ENCODE data around the gene MEIS1.
"Not testable (repeated sequence)": the region's sequence is repeated elsewhere in the genome, so short reads cannot be mapped to it uniquely, and the experiment has no call there.

The MEIS1 gene

DNA sequence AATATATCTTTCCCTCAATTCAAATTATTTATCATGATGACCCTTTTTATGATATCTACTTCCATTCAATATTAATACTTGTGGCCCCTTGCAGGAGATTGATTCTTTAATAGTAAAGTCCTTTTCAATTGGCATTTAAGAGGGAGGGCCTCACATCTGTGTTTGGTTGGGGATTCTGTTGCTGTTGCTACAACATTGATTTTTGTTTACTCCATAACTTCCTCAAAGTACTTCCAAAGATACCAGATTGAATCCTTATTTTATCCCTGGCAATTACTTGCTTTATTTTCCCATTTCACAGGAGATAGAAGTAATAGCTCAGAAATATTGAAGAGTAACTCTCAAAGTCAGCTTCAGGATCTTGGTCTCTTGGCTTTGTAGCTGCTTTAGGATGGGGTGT lies 32.8 kb downstream of the MEIS1 start:
- DNase-seq (ENCODE audit: low read depth): no peak

- DNase-seq (ENCODE audit: low read depth): no peak
These were observed 34.4 kb downstream of the MEIS1 start for GRCh38 chr2:66469214-66469902.

DNA sequence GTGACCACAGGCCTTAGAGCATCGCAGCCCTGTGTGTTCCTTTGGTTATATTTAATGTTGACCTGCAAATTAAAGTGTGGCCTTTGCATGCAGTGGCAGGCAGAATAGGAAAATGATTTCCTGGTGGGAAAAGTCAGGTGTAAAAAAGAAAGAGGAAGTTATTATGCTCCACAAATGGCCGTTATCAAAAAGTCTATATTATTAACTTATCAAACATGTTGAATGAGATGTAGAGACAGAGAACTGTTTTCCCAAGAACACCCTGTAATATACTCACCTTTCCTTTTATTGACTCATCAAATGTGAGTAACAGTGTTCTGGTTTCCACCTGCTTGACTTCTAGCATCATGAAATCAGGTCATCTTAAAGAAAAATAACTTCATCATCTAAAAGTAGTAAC lies 35.3 kb downstream of the MEIS1 start:
- no peak for DNase-seq (ENCODE audit: low read depth)

GRCh38 chr2:66472225-66472843 lies 37.4 kb downstream of the MEIS1 start:
- DNase-seq (ENCODE audit: low read depth): no peak

DNA sequence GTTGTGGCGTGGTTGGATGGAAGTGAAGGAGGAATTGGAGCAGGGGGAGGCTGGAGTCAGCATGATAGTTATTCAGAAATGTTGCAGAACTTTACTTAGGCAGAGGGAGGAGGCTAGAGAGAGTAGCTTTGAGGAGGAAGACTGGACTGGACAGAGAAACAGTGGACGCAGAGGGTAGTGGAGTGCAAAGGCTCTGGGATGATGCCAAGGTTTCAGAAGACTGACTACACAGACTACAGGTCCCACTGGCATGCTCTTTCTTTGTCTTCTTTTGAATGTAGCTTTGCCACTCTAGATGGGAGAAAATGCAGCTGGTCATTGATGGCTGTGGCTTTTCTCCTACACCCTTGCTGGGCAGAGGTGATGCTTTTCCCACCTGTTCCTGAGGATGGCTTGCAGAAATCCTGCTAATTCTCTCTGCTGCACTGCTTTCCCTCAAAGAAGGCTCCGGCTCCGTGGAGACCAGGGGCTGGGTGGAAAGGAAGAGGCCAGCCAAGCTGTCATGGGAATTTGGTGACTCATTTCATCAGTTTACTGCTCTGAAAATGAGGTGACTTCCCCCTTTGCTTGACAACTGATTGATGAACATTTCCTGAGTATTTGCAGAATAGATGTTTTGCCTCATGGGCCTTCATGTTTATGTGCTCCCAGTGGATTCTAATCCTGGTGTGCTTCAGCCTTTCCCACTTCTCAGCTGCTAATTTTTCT lies 42.4 kb downstream of the MEIS1 start:
- DNase-seq (ENCODE audit: low read depth): no peak

DNA sequence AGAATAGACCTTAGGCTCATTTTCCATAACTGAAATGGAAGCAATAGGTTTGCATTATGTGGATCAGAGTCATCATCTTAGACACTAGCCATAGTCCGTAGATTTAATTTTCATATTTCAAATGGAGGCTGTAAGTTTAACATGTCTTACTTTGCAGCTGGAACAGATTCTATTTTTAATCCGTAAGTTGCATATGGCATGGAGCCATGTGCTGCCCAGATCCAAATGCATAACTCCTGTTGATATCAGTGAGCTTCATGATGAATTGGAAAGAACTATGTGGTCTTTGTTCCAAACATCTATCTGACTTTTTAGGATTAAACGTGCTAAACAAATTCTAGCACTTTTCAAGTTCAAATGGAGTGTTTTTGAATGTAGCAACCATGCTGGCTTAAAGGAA lies 43.4 kb downstream of the MEIS1 start:
- DNase-seq (ENCODE audit: low read depth): no peak

- DNase-seq (ENCODE audit: low read depth): no peak
These were observed 43.9 kb downstream of the MEIS1 start for GRCh38 chr2:66478731-66479316.

GRCh38 chr2:66481100-66481549 lies 46.2 kb downstream of the MEIS1 start:
- DNase-seq (ENCODE audit: low read depth): no peak

DNA sequence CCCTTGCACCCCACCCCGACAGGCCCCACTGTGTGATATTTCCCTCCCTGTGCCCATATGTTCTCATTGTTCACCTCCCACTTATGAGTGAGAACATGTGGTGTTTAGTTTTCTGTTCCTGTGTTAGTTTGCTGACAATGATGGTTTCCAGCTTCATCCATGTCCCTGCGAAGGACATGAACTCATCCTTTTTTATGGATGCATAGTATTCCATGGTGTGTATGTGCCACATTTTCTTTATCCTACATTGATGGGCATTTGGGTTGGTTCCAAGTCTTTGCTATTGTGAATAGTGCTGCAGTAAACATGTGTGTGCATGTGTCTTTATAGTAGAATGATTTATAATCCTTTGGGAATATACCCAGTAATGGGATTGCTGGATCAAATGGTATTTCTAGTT lies 50.3 kb downstream of the MEIS1 start:
- DNase-seq (ENCODE audit: low read depth): not testable (repeated sequence)

GRCh38 chr2:66488946-66489345 lies 54.0 kb downstream of the MEIS1 start:
- no peak for DNase-seq (ENCODE audit: low read depth)

DNA sequence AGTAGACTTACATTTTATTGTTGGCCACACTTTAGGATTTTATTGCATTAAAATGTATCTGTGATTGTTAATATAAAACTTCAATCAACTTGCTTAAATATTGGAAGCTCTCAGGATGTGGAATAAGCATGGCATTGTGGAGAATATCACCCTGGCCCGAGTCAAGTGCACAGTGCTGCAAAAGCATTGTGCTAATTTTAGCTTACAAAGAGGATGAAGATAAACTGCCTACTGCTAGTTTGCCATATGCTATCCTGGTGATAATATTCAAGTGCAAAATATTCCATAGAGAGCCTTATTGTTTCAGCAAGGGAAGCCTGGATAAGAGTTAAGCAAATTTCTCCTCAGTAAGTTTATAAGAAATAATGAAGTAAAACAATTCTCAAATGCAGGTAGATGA lies 54.5 kb downstream of the MEIS1 start:
- no peak for DNase-seq (ENCODE audit: low read depth)

DNA sequence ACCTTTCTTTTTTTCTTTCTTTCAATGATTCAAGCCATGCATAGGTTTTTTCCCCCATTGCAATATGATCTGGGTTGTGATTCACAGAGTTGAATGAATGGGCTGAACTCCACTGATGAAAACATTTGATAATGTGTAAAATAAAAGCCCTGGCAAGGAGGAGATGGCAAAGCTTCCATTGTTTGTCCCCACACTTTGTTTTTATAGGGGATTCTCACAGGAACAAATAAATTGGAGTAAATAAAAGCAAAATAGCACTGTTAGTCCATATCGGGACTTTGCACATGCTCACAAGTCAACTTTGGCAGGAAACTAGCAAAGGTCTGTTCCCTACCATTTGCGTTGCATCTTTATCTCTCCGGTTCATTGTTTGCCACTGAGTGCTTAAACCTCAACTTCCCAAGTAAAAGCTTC lies 55.7 kb downstream of the MEIS1 start:
- DNase-seq (ENCODE audit: low read depth): no peak

GRCh38 chr2:66494708-66495107 lies 59.8 kb downstream of the MEIS1 start:
- no peak for DNase-seq (ENCODE audit: low read depth)

DNA sequence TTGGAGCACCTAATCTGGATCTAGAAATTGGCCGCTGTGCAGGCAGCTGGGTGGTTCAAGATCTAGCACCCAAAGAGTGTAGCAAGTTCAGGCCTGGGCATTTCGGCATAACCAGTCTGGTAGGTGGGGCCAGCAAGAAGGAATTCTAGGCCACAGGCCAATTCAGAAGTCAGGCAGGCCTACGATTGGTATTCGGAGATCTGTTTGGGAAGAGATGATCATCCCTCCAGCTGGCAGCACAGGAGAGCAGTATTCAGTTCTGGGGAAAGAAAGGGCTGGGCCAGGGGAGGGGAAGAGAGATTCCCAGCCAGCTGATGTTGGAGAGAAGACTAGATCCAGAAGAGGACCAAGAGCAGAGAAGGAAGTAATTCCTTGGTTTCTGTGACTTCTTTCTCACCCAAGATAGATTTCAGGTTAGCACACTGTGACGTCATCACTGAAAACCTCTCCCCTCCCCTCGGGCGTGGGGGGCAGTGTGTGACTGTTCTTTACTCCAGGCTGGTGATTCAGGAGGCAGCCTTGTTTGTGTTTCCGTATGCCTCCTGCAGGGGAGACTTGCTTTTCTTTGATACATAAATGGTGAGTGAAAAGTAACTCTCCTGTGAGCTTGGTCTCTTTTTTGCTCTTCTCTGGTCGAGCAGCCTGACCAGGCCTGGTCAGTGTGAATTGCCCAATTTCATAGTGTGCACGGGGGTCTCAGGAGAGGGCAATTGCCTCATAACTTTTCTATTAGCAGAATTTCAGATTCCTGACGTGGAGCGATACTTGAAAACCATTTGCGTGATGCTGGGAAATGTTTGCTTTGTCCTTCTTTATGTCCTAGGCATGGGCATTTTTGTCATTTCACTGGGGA lies 61.1 kb downstream of the MEIS1 start:
- DNase-seq (ENCODE audit: low read depth): no peak

DNA sequence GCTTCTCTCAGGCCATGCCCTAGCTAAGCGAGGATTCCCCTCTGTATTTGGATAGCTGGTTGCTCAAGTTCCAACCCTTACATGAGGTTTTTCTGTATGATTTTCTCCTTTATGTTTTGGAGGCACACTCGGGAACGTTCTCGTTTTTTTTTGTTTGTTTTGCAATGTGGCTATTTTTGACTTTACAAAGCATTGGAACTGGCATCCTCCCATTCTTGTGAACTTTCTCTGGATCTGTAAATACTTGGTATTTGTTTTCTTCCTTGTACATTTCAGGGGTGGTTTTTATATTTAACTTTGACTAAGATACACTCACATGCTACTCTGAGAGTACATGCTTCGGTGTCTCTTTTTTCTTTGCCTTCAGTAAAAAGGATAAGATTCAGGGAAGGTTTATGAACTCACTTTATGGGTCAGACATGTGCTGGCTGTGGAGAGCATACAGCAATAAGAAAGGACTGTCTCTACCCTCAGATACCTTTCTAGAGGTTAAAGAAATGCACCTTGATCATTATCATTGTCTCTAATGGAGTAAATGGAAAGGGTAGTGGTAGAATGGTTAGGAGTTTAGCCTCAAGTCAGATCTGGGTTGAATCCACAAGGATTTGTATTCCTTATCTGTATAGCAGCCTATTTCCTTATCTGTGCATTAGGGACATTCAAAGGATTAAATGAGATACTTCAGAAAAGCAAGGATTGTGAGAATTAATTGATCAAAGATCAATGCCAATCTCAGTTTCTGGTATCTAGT lies 61.9 kb downstream of the MEIS1 start:
- DNase-seq (ENCODE audit: low read depth): no peak

DNA sequence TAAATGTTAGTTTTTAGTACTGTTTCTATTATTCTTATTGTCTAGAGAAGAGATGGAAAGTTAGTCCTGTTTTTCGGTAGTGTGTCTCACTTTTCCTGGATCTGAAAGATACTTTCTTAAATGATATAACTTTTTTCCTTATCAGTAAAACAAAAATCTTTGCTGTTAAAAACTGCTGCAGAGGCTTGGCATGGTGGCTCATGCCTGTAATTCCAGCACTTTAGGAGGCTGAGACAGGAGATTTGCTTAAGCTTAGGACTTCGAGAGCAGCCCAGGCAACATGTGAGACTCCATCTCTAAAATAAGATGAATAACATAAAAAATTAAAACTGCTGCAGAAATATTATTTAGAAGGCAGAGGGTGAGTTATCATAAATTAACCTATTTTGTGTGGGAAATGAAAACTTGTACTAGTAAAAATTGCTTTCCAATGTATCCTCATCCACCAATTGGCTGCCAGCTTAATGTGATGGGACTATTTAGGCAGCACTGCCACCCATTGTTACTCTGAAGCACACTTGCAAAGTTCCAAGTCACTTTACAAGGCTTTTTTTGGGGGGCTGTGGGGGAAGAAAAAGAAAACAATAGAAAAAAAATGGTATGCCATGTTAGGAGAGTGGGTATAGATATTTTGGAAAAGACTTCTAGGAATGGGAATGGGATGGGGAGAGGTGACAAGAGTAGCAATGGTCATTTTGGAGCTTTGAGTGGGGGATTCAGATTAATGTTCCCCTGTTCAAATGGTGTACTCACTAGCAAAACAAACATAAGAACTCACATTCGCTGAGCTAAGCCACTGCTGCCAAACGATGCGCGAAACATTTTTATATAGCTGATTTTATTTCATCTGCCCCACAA lies 62.7 kb downstream of the MEIS1 start:
- DNase-seq (ENCODE audit: low read depth): no peak

DNA sequence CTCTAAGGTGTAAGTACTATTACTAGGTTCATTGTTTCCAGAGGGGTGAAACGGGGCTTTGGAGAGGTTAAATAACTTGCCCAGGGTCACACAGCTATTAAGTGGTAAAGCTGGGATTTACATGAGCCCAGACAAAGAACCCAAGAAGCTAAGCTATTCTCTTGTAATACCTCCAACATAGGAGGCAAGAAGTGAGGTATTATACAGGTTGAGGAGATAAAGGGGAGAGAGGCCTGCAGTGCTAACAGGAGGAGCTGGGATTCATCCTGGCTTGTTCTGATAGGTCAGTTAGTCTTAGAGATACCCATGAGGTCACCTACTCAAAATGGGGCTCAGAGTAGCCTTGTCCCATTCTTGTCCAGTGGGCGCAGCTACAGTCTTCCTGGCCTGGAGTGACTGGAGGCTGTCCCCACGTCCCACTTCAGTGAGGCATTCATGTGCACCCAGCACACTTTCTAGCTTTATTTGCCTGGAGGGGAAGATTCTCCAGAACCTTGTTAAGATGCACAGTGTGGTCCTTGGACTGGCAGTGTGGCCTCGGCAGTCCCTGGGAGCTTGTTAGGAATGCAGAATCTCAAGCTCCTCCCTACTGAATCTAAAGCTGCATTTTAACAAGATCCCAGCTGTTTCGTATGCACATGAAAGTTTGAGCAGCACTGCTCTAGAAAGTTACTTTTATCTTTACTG lies 63.5 kb downstream of the MEIS1 start:
- DNase-seq (ENCODE audit: low read depth): no peak

DNA sequence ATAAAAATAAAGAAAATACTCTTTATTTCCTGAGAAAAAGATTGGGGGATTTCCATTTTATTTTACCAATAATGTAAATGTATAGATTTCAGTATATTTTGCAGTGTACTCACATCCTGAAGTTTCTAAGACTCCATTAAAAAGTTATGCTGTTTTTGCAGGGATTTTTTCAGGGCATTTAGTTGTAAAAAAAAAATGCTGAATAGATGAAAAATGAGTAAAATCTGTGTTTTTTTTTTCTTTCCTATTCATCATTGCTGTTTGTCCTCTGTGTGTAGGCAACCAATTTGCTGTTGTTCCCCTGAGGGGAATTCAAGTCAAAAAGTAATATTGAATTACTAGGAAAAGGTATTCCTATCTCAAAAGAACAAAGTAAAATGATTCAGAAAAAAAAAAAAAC lies 66.3 kb downstream of the MEIS1 start:
- no peak for DNase-seq (ENCODE audit: low read depth)

GRCh38 chr2:66506265-66506664 lies 71.3 kb downstream of the MEIS1 start:
- no peak for DNase-seq (ENCODE audit: low read depth)

All from stimulated activated CD8-positive, alpha-beta memory T cell treated with anti-CD3 and anti-CD28 coated beads, Interleukin-7, amount 100 ng/mL, for 24 hours (primary cell).